K562 (cell line): ENCODE measurements around the gene CCL22. TPM values are rescaled to one million over a fixed set of nuclear protein-coding genes. Genes with fewer than 3 reads are reported as not detected.

Source experiments
- ATAC-seq: fragments of 200-7000 bp; cut with Tn5 transposase; 3 replicates; pipeline ENCODE4 v1.9.1; 2020; ENCODE audit warnings: moderate library complexity
- BruUV-seq: library from RNA; stranded (reverse); fragments of 400-500 nt; replicated peaks from 2 replicates; lab custom pipeline; 2021; lab: Mats Ljungman, UMichigan
- CTCF ChIA-PET: fragments of 300-600 bp; formaldehyde crosslinking; extraction: SDS; loops from one replicate; lab custom pipeline; 2021; ENCODE audit warnings: low intra/inter-chr PET ratio; lab: Yijun Ruan, JAX
- POLR2A ChIA-PET: fragments of 300-600, 350-650 bp; sonication (Branson Sonifier 250); formaldehyde crosslinking; extraction: SDS; loops from one replicate; lab custom pipeline; 2021; ENCODE audit warnings: antibody characterized with exemption, inconsistent platforms; lab: Yijun Ruan, JAX
- DNase-seq, 4 experiments: peaks; one replicate each; pipeline versions ENCODE4 v3.0.0 to v3.0.0-alpha.2; 2011 to 2018; ENCODE audit warnings: low spot score in 3 of 4, mixed read lengths in 3 of 4; ENCODE audit errors: extremely low read depth in 1 of 4
- FAIRE-seq: peaks from 2 replicates; lab custom pipeline; 2011; peaks lifted over from hg19 to GRCh38; lab: Jason Lieb, UNC
- H2AFZ ChIP-seq: 2 replicates; pipeline ENCODE4 v1.6.0; 2011; ENCODE audit warnings: low read depth, low read length, control low read depth, inconsistent platforms
- H3K27ac ChIP-seq: fragments of 200-600 bp; 3 replicates; pipeline ENCODE4 v1.8.0; 2011; ENCODE audit warnings: low read depth, mild to moderate bottlenecking, control low read depth, inconsistent platforms, low read length, moderate library complexity, mixed read lengths; ENCODE audit errors: extremely low read depth
- H3K27me3 ChIP-seq, 2 experiments: fragments of 300-600 bp in 1 of 2; 2 replicates in 1 of 2; 3 replicates in 1 of 2; pipeline versions ENCODE4 v1.6.0 to v1.8.0; 2011; ENCODE audit warnings: inconsistent platforms in 2 of 2, low read length in 2 of 2, mild to moderate bottlenecking in 1 of 2, mixed read lengths in 1 of 2, moderate library complexity in 1 of 2; ENCODE audit not compliant: control insufficient read depth in 2 of 2, insufficient read depth in 2 of 2
- H3K36me3 ChIP-seq: fragments of 300-600 bp; 3 replicates; pipeline ENCODE4 v1.8.0; 2011; ENCODE audit warnings: mild to moderate bottlenecking, low read length, inconsistent platforms; ENCODE audit not compliant: control insufficient read depth, insufficient read depth
- H3K4me1 ChIP-seq, 2 experiments: fragments of 200-600 bp in 1 of 2; replicated peaks in 1 of 2; 2 replicates in 1 of 2; 3 replicates in 1 of 2; pipeline versions ENCODE4 v1.5.1 to v1.8.0; 2011; ENCODE audit warnings: inconsistent platforms in 2 of 2, low read length in 2 of 2, mild to moderate bottlenecking in 1 of 2, mixed read lengths in 1 of 2, moderate library complexity in 1 of 2; ENCODE audit not compliant: control insufficient read depth in 2 of 2, insufficient read depth in 2 of 2
- H3K4me2 ChIP-seq: 2 replicates; pipeline ENCODE4 v1.6.1; 2011; ENCODE audit warnings: low read length, control low read depth, inconsistent platforms, mixed read lengths; ENCODE audit not compliant: insufficient read depth
- H3K4me3 ChIP-seq: fragments of 200-600 bp; sonication (generic), shearing (Covaris generic); 2 replicates; pipeline ENCODE4 v1.5.1; 2016; ENCODE audit warnings: control low read depth, inconsistent platforms
- H3K79me2 ChIP-seq: fragments of 200-600 bp; 3 replicates; pipeline ENCODE4 v1.8.0; 2011; ENCODE audit warnings: low read length, inconsistent platforms; ENCODE audit not compliant: control insufficient read depth, insufficient read depth
- H3K9ac ChIP-seq, 2 experiments: 2 replicates each; pipeline versions ENCODE4 v1.6.0 to v1.6.1; 2011; ENCODE audit warnings: low read depth in 2 of 2, low read length in 2 of 2, control low read depth in 1 of 2, inconsistent platforms in 1 of 2, mild to moderate bottlenecking in 1 of 2, mixed read lengths in 1 of 2; ENCODE audit not compliant: insufficient read depth in 1 of 2
- H3K9me1 ChIP-seq: one replicate; pipeline ENCODE4 v1.6.0; 2011; ENCODE audit warnings: inconsistent platforms, mild to moderate bottlenecking, low read length, moderate library complexity; ENCODE audit not compliant: control insufficient read depth, insufficient read depth
- H3K9me3 ChIP-seq: replicated peaks from 2 replicates; pipeline ENCODE4 v1.5.1; 2011; ENCODE audit warnings: low read depth, low read length, inconsistent platforms; ENCODE audit not compliant: control insufficient read depth, insufficient read depth
- H4K20me1 ChIP-seq: replicated peaks from 2 replicates; pipeline ENCODE4 v1.6.1; 2011; ENCODE audit warnings: low read length, inconsistent platforms, mixed read lengths; ENCODE audit not compliant: control insufficient read depth, insufficient read depth
- BRD9 ChIP-seq: fragments of 450-650 bp; IDR thresholded peaks from 2 replicates; pipeline ENCODE4 v1.6.1; 2018; ENCODE audit warnings: low read depth; ENCODE audit not compliant: partially characterized antibody
- ETS1 ChIP-seq: conservative IDR thresholded peaks from 2 replicates; pipeline ENCODE4 v1.6.1; 2011; ENCODE audit warnings: low read depth, mild to moderate bottlenecking, low read length; ENCODE audit not compliant: control insufficient read depth
- GATAD2B ChIP-seq: fragments of 450-650 bp; IDR thresholded peaks from 2 replicates; pipeline ENCODE4 v1.6.1; 2017; ENCODE audit warnings: mild to moderate bottlenecking, borderline replicate concordance
- HMGN3 ChIP-seq: IDR thresholded peaks from 2 replicates; pipeline ENCODE4 v1.6.1; 2011; ENCODE audit warnings: borderline replicate concordance, low read depth, mild to moderate bottlenecking, mixed read lengths, low read length; ENCODE audit not compliant: insufficient read length; ENCODE audit errors: extremely low read depth
- ILK ChIP-seq: fragments of 450-650 bp; IDR thresholded peaks from 2 replicates; pipeline ENCODE4 v1.6.1; 2016; ENCODE audit warnings: missing genetic modification characterization, low read depth, mild to moderate bottlenecking, missing compliant biosample characterization, moderate library complexity, borderline replicate concordance
- MECOM ChIP-seq: fragments of 250-450 bp; sonication (Bioruptor Pico); IDR thresholded peaks from 2 replicates; pipeline ENCODE4 v1.8.0; 2022; ENCODE audit warnings: inconsistent platforms
- NFE2 ChIP-seq: IDR thresholded peaks from 2 replicates; pipeline ENCODE4 v1.6.1; 2014; ENCODE audit warnings: antibody characterized with exemption, low read depth
- POU5F1 ChIP-seq: fragments of 150-350 bp; IDR thresholded peaks from 2 replicates; pipeline ENCODE4 v1.6.1; 2014; ENCODE audit warnings: borderline replicate concordance, low read length, low read depth, mild to moderate bottlenecking; ENCODE audit not compliant: partially characterized antibody
- RBFOX2 ChIP-seq: fragments of 200-400 bp; formaldehyde crosslinking; IDR thresholded peaks from 2 replicates; pipeline ENCODE4 v1.6.1; 2017; ENCODE audit warnings: low read depth, mild to moderate bottlenecking, low read length, moderate library complexity
- SP2 ChIP-seq: IDR thresholded peaks from 2 replicates; pipeline ENCODE4 v1.6.1; 2011; ENCODE audit warnings: mild to moderate bottlenecking, low read depth, low read length, moderate library complexity; ENCODE audit not compliant: poor library complexity, severe bottlenecking; ENCODE audit errors: extremely low read depth
- THAP12 ChIP-seq: fragments of 250-450 bp; sonication (Bioruptor Pico); IDR thresholded peaks from 2 replicates; pipeline ENCODE4 v1.9.0; 2021; ENCODE audit warnings: mild to moderate bottlenecking, inconsistent platforms
- ZNF197 ChIP-seq: fragments of 200-800 bp; sonication (Bioruptor generic); IDR thresholded peaks from 2 replicates; pipeline ENCODE4 v1.6.1; 2016; ENCODE audit warnings: low read depth, missing genetic modification characterization, missing compliant biosample characterization
- ZNF764 ChIP-seq: fragments of 250-450 bp; sonication (Bioruptor Pico); IDR thresholded peaks from 2 replicates; pipeline ENCODE4 v1.4.0; 2020; ENCODE audit warnings: low read depth, mild to moderate bottlenecking, moderate library complexity
- WGBS: fragments of 100-300 bp; shearing (Covaris generic); methylation state at CpG from one replicate; pipeline ENCODE4 v1.1.6; 2016; ENCODE audit warnings: low coverage, mixed read lengths; ENCODE audit not compliant: insufficient coverage; ENCODE audit errors: missing lambda C conversion rate; 5-methylcytosine and 5-hydroxymethylcytosine counted together
- in situ Hi-C: fragments of 300-500 bp; cut with MboI; formaldehyde crosslinking; loops from 4 replicates; pipeline ENCODE4 v1.15.0; 2018; ENCODE audit warnings: inconsistent platforms, mixed read lengths
- intact Hi-C: fragments of 100-400 bp; cut with micrococcal nuclease; formaldehyde crosslinking; loops from 2 replicates; pipeline ENCODE4 v1.14.2; 2022
- polyA plus RNA-seq, 8 experiments: library from polyadenylated mRNA; depleted of rRNA in 4 of 8; stranded (reverse) in 5 of 8; unstranded in 3 of 8; fragments of >200 nt; fragmentation: Nextera tagmentation in 2 of 8; fragmentation: Illumina TruSeq in 1 of 8; extraction: Ambion mirVana in 2 of 8; extraction: Trizol in 1 of 8; gene quantifications; 2 replicates each; pipeline versions ENCODE4 v1.2.1 to v1.2.3, GENCODE V29; 2011 to 2014; ENCODE audit warnings: inconsistent platforms in 1 of 8, missing spikeins in 1 of 8
- total RNA-seq, 7 experiments: library from RNA; depleted of rRNA in 6 of 7; stranded (reverse); fragments of >200 nt in 6 of 7; fragmentation: Illumina TruSeq in 2 of 7; extraction: Trizol in 2 of 7; gene quantifications; 2 replicates each; pipeline versions ENCODE4 v1.2.1 to v1.2.3, GENCODE V29; 2011 to 2021; ENCODE audit warnings: low replicate concordance in 1 of 7
- TF ChIP-seq, protein P1 (sequence below): fragments of 250-450 bp; sonication (Bioruptor Pico); IDR thresholded peaks from 2 replicates; pipeline ENCODE4 v1.5.0; 2021

CCL22 gene
- total and polyA plus RNA-seq, 9 of the 15 experiments (the other 6 are each of a cell fraction or from before 2014, with no cell fraction given): 0.04 to 0.29 (median 0.06) TPM; not detected in 5

- TF ChIP-seq ILK (tag) (no peak), MECOM (CRISPR knock-in tag) (no peak), ZNF197 (CRISPR knock-in tag) (no peak), RBFOX2 (no peak)
Measured at GRCh38 chr16:57413301-57413730, 54.7 kb downstream of the CCL22 start (continued).

DNA sequence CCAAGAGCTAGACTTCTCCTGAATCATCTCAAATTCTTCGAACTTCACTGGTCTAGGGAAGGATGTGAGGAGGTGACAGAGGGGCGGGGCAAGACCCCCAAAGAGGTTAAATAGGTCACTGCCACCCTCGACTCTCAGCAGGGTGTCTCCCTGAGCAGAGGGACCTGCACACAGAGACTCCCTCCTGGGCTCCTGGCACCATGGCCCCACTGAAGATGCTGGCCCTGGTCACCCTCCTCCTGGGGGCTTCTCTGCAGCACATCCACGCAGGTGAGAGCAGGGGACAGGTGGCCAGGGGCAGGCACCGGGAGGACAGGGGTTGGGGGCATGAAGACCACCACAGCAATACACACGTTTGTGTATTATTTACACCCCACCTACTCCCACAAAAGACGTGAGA lies 55.1 kb downstream of the CCL22 start:
- FAIRE-seq (no peak), DNase-seq (no peak), ATAC-seq (no peak)
- CTCF ChIA-PET: interaction anchor here (1.4 kb wide), 1 partner anchor 113 kb away, joined by 3 read pairs; no protein-coding TSS in a partner anchor
- no peak overlapping the region for H3K9ac ChIP-seq
- peaks cover 0 to 25% of the 10 kb centered on the region in 2 experiments; a peak in 4 of 5 replicates for H3K4me1 ChIP-seq
- WGBS: 0% methylated on average over 7 of the region's 7 CpGs
- no TSS peak for BruUV-seq
- in situ Hi-C loops: loop anchor here (10.0 kb wide), 1 partner anchor 329 kb away; no protein-coding TSS in a partner anchor
- POLR2A ChIA-PET: interaction anchor here (0.6 to 1.2 kb wide), 4 partner anchors 17 to 431 kb away, joined by 3 to 4 read pairs (median 4); no protein-coding TSS in a partner anchor
- peaks cover 11 to 50% of the 10 kb centered on the region in 2 experiments; a peak in 4 of 5 replicates for H3K27me3 ChIP-seq
- no peak overlapping the region for H3K4me2 ChIP-seq
- no peaks in the 10 kb centered on the region for H4K20me1 ChIP-seq
- H3K9me1 ChIP-seq: no peaks in the 10 kb centered on the region
- H3K4me3 ChIP-seq: no peak overlapping the region
- no peaks in the 10 kb centered on the region for H3K79me2 ChIP-seq
- no peaks in the 10 kb centered on the region for H3K36me3 ChIP-seq
- no peaks in the 10 kb centered on the region for H3K9me3 ChIP-seq
- no peak overlapping the region for H2AFZ ChIP-seq
- no peak overlapping the region for H3K27ac ChIP-seq
- intact Hi-C loops: no loop called here
- no peak for TF ChIP-seq GATAD2B
- TF ChIP-seq POU5F1: no peak
- no peak for TF ChIP-seq SP2
- TF ChIP-seq BRD9: no peak
- TF ChIP-seq THAP12 (CRISPR knock-in tag): no peak
- no peak for TF ChIP-seq HMGN3
- no peak for TF ChIP-seq NFE2
- no peak for TF ChIP-seq ZNF197 (CRISPR knock-in tag)
- no peak for TF ChIP-seq ZNF764 (CRISPR knock-in tag)
- TF ChIP-seq ETS1: no peak
- TF ChIP-seq, protein P1, sequence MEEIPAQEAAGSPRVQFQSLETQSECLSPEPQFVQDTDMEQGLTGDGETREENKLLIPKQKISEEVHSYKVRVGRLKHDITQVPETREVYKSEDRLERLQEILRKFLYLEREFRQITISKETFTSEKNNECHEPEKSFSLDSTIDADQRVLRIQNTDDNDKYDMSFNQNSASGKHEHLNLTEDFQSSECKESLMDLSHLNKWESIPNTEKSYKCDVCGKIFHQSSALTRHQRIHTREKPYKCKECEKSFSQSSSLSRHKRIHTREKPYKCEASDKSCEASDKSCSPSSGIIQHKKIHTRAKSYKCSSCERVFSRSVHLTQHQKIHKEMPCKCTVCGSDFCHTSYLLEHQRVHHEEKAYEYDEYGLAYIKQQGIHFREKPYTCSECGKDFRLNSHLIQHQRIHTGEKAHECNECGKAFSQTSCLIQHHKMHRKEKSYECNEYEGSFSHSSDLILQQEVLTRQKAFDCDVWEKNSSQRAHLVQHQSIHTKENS: no peak
